Stimulated activated CD4-positive, alpha-beta T cell treated with anti-CD3 and anti-CD28 coated beads, Interleukin-12 subunit alpha, Interleukin-12 subunit beta, amount 100 ng/mL, for 48 hours (primary cell): ENCODE results near the gene FUNDC1.
"Not testable (repeated sequence)": the region's sequence is repeated elsewhere in the genome, so short reads cannot be mapped to it uniquely, and the experiment has no call there.

Experiments
- DNase-seq, 3 donors: peaks; one replicate each; pipeline ENCODE4 v3.0.0-alpha.2; 2020; ENCODE audit warnings: low read depth in 2 of 3, low spot score in 1 of 3

FUNDC1 gene, protein sequence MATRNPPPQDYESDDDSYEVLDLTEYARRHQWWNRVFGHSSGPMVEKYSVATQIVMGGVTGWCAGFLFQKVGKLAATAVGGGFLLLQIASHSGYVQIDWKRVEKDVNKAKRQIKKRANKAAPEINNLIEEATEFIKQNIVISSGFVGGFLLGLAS

DNA sequence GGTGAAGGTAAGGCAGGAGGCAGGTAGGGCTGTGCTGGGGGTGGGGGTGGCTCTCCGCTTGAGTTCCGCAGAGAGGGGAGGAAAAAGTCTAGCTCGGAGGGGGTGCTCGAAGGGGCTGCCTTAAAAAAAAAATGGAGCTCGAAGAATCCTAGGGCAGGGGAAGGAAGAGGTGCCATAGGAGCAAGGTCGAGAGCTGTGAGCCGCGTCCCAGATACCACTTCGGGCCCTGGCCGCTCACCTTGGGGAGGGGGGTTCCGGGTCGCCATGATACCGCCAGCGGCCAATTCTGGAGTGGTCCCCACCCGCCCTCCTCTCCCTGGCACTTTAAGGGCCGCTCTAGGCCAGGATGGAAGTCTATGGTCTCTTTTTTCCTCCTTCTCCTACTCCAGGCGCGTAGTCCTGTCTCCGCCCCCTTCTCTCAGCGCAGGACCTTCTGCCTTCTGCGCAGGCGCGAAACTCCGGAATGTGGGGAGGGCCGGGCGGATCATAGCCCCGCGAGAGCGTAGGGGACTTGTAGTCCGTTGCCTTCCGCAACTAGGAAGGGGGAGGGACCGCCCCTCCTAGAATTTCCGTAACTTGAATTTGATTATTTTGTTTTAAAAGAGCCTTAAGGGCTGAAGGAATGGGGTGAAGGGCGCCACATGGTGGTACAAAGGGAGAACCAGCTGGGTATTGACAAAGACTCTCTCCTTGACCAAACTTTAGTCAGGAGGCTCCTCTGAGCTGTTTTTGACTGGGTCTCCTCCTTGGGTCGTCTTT is at the start of gene FUNDC1:
TSS of gene FUNDC1 (minus strand) at position 293 of the 759 bp plus-strand sequence. CDS start at position 266, 27 bp downstream.
- DNase-seq = peak; percentile 81 to 92 (median 85)

DNA sequence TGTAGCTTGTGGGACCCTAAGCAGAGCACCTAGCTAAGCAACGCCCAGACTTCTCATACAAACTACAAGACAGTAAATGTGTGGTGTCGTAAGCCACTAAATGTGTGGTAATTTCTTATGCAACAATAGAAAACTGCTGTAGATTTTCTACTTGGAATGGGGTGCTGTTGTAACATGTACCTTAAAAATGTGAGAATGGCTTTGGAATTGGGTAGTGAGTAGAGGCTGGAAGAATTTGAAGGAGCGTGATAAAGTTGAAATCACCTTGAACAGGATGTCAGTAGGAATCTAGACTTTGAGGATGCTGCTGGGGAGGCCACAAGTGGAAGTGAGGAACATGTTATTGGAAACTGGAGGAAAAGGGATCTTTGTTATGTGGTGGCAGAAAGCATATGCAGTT is 43.2 kb upstream of the FUNDC1 start:
- no peak for DNase-seq

DNA sequence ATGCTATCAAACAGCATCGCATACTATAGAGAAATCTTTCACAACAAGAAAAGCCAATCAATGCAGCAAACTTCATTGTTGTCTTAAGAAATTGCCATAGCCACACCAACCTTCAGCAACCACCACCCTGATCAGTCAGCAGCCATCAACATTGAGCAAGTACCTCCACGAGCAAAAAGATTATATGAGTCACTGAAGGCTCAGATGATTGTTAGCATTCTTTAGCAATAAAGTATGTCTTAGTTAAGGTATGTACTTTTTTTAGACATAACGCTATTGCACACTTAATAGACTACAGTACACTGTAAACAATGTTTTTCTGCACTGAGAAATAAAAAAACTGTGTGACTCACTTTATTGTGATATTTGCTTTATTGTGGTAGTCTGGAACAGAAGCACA is 37.8 kb upstream of the FUNDC1 start:
- no peak for DNase-seq

DNA sequence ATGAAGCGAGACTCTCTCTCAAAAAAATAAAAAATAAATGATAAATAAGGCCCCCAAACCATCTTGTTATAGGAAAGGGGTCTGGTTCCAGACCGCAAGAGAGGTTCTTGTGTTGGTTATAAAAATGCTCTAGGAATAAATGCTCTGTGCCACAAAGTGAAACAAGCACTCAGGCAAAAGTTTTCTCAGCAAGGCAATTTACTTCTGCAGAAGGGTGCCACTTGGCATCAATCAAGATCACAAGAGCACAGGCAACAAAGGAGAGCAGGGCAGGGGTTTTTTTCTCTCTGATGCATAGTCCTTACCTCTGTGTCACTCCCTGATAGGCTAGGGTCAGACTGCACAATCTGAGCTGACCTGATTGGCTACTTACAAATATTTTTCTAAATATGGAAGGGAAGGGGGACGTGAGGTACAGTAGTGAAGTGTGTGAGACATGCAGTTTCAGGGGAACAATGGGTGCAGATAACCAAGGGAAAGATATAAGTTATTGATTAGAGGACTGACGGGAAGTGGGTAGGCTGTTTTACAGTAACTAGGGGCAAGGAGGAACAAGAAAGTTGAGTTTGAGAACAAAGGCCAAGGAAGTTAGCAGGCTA is 29.8 kb upstream of the FUNDC1 start:
- no peak for DNase-seq

DNA sequence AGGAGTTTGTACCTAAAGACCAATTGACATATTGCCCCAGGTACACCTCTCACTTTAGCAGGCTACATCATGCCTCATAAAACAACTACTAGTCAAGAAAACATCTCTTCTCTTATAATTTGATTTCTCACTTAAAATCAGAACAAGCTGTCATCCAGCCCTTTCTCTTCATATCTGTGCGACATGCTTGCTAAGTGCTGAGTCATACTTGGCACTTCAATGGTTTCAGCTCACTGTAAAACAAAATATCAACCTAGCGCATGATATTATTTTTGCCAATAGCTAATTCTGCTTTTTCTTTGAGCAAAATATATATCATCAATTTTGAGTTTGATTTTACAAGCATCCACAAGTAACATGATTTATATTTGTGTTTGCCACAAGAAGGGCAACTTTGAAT is 27.9 kb upstream of the FUNDC1 start:
- no peak for DNase-seq

DNA sequence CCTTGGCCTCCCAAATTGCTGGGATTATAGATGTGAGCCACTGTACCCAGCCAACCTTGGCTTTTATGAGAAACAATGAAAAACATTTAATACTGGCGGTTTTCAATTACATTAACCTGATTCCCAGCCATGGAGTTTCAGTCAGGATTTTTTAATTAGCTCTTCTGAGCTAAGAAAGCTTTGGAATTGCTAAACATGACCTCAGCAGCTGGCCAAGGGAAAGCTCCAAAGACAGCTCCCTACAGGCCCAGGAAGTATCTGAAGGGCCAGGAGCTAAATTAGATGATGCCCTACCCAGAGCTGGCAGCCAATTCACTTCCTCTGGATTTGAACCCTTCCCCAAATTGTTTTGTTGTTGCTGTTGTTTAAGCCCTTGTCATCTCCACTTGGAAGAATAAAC is 26.5 kb upstream of the FUNDC1 start:
- DNase-seq = no peak

DNA sequence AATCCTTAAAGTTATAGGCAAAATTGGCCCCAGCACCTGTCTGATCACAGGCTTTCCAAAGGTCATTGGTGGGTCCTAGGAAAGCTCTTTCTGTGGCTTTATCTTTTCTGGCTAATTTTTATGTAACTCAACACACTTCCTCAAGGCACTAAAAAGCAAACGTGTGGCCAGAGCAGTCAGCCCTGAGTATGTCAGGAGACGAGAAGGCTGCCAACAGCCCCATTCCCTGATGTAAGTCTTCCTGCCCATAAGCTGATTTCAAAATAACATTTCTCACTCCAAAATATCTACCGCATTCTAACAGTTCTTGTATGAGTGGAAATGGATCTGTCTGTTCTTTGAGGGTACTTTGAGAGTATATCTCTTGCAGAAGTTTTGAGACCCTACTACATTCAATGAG is 25.5 kb upstream of the FUNDC1 start:
- no peak for DNase-seq

DNA sequence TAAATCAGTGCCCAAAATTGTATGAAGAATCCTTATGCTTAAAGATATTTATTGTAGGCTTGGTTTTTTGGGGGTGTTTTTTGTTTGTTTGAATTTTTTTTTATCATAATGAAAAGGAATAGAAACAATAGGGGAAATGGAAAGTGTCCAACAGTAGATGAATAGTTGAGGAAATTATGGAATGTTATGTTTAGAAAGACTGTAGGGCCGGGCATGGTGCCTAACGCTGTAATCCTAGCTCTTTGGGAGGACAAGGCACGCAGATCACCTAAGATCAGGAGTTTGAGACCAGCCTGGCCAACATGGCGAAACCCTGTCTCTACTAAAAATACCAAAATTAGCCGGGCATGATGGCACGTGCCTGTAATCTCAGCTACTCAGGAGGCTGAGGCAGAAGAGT is 19.2 kb upstream of the FUNDC1 start:
- DNase-seq = not testable (repeated sequence)

DNA sequence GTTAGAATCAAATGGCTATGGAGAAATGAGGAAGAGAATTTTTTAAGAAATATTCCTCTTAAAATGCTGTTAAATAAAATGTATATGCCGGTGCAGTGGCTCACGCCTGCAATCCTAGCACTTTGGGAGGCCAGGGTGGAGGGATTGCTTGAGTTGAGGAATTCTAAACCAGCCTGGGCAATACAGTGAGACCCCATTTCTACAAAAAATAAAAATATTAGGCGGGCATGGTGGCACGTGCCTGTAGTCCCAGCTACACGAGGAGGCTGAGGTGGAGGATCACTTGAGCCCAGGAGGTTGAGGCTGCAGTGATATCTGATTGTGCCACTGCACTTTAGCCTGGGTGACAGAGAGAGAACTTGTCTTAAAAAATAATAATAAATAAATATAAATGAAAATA is 7.9 kb upstream of the FUNDC1 start:
- no peak for DNase-seq

DNA sequence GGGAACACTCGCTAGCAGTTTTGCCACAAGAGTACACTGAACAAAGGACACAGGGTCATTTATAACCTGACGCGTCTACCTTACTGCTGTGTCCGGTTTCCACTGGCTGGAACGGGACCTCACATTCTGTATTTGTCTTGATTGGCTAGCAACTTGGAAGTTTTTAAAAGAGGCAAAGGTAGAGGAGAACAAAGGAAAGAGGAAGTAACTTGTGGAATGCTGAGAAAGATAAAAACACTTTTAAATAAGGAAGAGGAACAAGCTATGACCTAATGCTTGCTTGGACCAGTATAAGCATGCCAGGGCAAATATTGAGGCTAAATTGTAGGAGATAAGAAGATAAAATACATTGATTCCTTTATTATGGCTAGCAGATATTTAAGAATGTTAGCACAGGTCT is 2.8 kb upstream of the FUNDC1 start:
- DNase-seq = not testable (repeated sequence)

DNA sequence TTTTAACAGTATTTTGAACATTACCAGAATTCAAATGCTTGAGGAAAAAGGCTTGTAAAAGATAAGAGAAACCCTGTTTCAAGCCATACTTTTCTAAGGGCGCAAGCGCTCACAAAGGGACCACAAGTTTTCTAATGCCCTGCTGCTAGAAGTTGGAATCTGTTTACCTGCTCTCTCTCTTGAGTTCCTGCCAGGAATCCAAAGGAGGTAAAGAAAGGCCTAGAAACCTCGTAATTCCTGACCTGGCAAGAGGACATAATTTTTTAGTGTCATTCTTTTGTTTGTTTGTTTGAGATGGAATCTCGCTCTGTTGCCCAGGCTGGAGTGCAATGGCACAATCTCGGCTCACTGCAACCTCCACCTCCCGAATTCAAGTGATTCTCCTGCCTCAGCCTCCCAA is 1.4 kb upstream of the FUNDC1 start:
- no peak for DNase-seq

DNA sequence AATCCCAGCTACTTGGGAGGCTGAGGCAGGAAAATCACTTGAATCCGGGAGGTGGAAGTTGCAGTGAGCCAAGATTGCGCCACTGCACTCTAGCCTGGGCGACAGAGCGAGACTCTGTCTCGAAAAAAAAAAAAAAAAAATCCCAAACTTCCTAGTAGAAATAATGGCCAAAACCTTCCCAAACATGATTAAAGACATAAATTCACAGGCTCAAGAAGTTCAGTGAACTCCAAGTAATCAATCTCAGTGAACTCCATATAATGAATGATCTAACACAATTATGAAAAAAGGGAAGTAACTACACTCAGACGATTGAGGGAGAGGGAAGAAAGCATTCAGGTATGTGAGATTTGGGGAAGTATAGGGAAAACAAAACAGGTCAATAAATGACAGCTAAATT is 6.5 kb downstream of the FUNDC1 start:
- no peak for DNase-seq

DNA sequence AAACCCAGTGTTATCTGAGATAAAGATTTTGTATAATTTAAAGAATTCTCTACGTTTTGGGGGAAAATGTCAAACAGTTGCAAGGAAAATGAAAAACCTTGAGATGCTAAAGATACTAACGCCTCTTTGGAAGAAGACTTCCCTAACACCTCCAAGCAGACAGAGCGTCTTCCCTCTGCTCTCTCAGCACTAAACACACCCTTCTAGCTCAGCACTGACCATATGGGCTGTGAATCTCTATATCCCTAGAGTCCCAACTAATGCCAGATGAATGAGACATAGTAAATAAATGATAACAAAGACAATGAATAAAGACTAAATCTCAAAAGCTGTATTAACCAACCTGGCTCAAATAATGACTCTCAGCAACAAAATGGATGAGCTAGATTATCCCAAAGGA is 13.3 kb downstream of the FUNDC1 start:
- no peak for DNase-seq

DNA sequence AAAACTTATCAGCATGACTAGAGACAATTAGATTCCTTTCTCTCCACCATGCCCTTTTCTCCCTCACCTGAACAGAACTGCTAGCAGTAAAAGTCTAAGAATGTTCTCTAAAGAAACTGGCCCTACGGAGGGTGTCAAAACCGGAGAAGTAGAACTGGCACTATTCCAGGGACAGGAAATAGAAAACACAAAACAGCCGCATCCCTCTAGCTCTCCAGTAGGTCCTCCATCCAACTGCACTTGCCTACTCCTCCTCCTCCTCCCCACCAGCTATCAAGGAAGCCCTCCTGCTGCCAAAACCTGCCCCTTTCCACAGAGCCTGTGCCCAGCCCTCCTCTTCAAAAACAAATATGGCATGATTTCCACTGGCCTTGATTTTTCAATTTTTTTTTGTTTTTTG is 28.4 kb downstream of the FUNDC1 start:
- DNase-seq = no peak

DNA sequence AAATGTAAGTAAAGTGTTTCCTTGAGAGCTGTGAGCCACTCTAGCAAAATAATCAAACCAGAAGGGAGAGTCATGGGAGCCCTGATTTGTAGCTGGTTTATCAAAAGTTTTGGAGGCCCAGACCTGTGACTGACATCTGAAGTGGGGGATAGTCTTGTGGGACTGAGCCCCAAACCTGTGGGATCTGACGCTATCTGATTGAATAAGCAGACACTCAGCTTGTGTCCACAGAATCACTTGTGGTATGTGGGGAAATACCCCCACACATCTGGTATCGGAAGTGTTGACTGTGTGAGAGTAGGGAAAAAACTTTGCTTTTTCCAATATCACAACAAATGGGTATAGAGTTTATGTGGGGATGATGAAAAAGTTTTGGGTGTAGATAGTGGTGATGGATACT is 35.4 kb downstream of the FUNDC1 start:
- DNase-seq = peak; percentile 1 to 8 (median 4)

DNA sequence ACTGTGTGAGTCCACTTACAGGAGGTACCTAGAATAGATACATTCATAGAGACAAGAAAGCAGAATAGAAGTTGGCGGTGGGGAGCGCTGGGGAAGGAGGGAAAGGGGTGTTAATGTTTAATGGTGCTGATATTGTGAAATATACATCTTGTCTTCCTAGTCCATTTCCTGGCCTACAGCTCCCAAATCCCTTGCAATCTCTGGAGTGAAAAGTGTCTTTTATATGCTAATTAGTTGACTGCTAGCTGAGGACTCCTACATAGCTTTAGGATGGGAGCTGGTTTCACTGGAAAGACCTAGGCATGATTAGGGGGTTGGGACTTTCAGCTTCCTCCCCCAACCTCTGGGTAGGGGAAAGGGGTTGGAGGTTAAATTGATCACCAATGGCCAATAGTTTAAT is 36.0 kb downstream of the FUNDC1 start:
- DNase-seq = no peak

DNA sequence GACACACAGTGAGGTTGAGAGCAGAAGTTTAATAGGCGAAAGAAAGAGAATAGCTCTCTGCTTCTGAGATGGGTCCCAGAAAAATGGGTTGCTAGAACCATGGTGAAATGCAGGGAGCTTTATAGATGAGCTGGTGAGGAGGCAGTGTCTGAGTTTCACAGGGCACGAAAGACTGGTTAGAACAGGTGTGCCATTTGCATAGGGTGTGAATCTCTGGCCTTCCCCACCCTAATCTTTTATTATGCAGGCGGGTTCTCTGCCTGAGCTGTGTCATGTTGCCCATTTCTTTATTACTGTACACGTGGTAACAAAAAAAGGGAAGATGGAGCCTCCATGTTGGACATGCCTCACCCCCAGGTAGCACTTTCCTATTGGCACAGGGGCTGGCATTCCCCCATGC is 39.1 kb downstream of the FUNDC1 start:
- DNase-seq = no peak

DNA sequence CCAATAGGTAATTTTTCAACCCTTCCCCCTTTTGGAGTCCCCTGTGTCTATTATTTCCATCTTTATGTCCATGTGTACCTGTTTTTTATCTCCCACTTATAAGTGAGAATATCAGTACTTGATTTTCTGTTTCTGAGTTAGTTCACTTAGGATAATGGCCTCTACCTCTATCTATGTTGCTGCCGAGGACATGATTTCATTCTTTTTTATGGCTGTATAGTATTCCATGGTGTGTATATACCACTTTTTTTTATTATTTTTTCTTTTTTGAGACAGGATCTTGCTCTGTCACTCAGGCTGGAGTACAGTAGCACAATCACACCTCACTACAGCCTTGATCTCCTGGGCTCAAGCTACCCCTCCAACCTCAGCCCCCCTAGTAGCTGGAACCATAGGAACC is 47.6 kb downstream of the FUNDC1 start:
- no peak for DNase-seq

DNA sequence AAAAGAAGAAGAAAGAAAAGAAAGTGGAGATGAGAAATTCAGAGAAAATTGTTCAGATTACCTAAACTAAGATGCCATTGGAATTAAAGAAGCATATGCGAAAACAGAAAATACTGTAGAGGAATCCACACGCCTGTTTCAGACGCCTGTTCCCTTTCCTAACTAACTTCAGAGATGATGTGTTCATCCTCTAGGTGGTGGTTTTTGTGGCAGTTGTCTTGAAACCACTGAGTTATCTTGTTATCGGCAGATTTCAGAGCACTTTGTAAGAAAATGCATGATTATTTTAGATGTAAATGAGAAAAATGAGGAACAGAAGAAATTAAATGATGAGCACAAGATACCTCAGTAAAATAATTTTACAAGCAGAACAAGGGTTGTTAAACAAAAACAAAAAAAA is 48.3 kb downstream of the FUNDC1 start:
- peak in 1 of 3 donors; percentile 2 for DNase-seq

DNA sequence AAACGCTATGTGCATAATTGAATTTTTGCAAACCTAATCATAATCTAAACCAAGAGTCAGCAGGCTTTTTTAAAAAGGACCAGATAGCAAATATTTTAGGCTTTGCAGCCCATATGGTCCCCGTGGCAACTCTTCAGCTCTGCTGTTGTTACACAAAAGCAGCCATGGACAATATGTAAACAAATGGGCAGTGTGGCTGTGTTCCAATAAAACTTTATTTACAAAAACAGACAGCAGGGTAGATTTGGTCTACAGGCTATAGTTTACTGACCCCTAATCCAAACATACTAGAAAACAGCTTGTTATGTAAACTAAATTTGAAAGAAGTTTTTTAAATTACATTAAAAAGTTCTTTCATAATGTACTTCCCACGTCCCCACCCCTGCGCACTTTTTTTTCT is 53.1 kb downstream of the FUNDC1 start:
- no peak for DNase-seq

DNA sequence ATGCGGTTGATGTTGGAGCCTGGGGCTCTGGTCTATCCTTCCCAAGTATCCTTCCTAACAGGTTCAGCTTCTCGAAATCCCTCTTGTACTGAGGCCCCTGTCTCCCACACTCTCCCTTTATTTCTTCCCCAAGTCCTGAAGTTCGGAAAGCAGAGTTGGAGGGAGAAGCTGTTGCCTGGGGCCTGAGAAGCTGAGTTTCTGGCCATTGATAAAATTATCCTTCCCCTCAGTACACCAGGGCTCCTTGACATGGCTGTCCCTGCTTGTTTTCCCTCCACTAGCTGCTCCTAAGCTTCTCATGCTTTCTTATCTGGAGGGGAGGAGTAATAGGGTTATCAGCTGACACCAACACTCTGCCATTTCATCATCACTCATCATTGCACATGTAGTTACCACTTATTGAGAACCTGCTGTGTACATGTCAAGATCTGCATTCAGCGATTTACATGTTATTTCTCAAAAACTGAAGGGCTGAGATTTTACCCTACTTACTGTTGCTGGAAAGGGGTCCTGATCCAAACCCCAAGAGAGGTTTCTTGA is 58.0 kb downstream of the FUNDC1 start:
- no peak for DNase-seq

DNA sequence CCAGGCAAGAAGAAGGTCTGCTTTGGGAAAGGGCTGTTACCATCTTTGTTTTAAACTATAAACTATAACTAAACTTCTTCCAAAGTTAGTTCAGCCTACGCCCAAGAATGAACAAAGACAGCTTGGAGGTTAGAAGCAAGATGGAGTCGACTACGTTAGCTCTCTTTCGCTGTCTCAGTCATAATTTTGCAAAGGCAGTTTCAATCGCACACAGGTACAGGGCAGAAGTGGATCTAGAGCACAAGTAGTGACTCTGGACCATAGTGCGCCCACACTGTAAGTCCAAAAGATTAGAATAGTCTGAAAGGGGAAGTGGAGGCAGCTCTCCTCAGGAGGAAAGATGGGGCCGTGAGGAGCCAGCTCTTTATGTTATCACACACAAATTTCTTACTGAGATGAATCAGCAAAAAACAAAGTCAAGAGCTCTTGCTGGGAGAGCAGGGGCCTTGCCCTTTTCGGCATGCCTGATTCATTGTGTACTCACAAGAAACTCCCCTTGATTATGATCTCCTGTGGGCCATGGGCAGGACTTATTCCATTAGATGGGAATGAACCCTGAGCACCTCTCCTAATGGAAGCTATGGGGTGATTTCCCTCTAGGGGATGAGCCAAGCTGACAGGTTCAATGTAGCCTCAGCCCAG is 58.6 kb downstream of the FUNDC1 start:
- DNase-seq = no peak
